OCI-M1 (cell line): ENCODE data around the gene BICC1.
A peak's percentile ranks its signal among the peaks of the same experiment; 100 is the strongest.

ENCODE experiments used
- DNase-seq: peaks from one replicate; lab custom pipeline; 2025; lab: John Stamatoyannopoulos, UW

The BICC1 gene

GRCh38 chr10:58647376-58648112, 134.9 kb downstream of the BICC1 start:
- no peak for DNase-seq

- no peak for DNase-seq
Observed at GRCh38 chr10:58648131-58648530, 135.5 kb downstream of the BICC1 start.

- DNase-seq = peak; percentile 81
Observed at GRCh38 chr10:58651040-58651439, 138.4 kb downstream of the BICC1 start.

DNA sequence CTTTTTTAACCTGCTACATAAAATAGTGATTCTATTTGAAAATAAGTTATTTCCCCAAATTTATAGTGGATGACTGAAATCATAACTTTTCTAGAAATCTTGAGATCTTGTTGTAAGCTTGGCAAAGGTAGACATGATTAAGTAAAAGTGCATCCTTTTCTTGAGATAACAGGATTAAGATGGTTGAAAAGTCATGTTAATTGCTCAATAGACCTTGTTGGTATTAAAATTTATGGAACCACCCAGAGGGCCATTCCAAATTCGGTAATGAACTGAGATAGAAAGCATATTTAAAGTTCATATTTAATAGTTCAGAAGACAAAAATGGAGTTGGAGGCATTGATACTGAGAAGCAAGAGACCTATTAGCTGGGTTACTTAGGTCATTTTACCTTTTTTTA, 139.1 kb downstream of the BICC1 start:
- no peak for DNase-seq

DNA sequence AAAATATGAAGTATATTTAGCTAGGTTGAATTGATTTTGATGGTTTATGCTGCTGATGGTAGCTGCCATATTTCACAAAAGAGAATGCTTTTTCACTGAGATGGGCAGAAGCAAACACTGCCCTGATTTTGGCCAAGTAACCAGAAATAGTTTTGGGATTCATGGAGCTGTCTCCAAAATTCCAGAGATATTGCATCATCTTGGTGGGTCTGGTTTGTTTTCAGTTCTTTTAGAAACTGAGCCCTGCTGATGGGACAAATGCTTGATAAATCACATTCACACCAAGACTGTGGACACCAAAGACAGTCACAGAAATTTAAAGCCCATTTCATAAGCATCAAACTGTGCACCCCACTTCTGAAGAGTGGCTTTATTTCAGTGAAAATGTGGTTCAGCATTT, 140.5 kb downstream of the BICC1 start:
- DNase-seq = no peak

- no peak for DNase-seq
Observed at GRCh38 chr10:58660575-58661255, 148.0 kb downstream of the BICC1 start.

DNA sequence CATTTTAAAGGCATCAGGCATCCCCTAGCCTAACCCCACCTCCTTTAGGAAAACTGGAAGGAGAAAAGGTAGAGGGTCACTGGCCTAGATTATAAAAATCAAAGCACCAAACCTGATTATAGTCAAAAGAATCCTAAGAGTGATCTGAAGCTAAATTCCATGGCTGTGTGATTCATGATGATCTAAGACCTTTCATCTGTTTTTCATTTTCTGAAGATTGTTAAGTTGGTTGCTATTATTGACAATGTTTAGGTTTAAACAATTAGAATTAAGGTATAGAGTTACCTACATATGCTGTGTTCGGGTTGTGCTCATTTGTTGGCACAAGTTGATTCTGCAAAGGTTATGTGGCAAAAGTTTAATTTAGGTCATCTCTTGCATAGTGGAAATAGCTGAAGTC, 148.7 kb downstream of the BICC1 start:
- no peak for DNase-seq

GRCh38 chr10:58661902-58662301, 149.2 kb downstream of the BICC1 start:
- DNase-seq = no peak

DNA sequence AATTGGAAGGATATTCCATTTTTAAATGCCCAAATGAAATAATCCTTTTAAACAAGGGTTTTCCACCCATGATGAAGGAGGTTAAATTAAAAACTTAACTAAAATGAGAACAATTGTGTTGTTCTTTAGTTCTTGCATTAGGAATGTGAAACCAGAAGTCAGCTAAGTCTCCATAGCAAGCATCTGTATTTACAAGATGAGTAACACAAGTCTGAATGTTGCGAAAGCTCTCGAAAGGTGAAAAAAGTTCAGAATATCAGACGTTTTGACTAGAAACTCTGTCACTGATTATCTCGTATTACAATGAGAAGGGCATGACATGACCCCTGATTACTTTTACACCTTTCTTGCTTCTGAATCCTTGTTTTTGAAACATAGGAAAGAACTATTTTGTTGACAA, 149.6 kb downstream of the BICC1 start:
- no peak for DNase-seq

DNA sequence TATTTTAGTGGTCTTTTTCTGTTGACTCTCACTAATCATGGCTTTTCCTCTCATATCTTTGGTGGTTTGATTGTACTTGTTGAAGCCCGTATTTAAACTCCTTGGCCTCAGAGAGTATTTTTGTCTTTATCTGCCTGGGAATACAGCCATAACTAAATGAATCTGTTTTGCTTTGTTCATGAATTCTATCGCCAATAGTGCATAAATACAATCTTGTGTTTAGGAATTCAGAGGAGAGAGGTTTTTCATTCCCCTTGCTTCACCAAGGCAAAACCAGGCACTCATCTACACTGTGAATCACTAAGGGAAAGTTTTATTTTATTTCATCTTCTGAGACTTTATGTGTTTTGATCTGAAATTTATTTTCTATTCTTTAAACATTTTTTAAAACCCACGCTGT, 152.7 kb downstream of the BICC1 start:
- no peak for DNase-seq

- DNase-seq = peak; percentile 53
Observed at GRCh38 chr10:58666024-58666423, 153.4 kb downstream of the BICC1 start.

GRCh38 chr10:58667658-58668310, 155.1 kb downstream of the BICC1 start:
- no peak for DNase-seq

GRCh38 chr10:58672845-58673244, 160.2 kb downstream of the BICC1 start:
- DNase-seq = no peak

GRCh38 chr10:58674251-58674650, 161.6 kb downstream of the BICC1 start:
- DNase-seq = no peak

GRCh38 chr10:58675321-58675720, 162.6 kb downstream of the BICC1 start:
- no peak for DNase-seq

- DNase-seq = no peak
Observed at GRCh38 chr10:58691528-58691927, 178.9 kb downstream of the BICC1 start.

GRCh38 chr10:58693919-58694318, 181.2 kb downstream of the BICC1 start:
- no peak for DNase-seq

GRCh38 chr10:58695022-58695421, 182.3 kb downstream of the BICC1 start:
- no peak for DNase-seq

GRCh38 chr10:58696736-58697135, 184.1 kb downstream of the BICC1 start:
- no peak for DNase-seq

GRCh38 chr10:58697691-58698090, 185.0 kb downstream of the BICC1 start:
- DNase-seq = no peak

- DNase-seq = no peak
Observed at GRCh38 chr10:58698777-58699356, 186.2 kb downstream of the BICC1 start.

DNA sequence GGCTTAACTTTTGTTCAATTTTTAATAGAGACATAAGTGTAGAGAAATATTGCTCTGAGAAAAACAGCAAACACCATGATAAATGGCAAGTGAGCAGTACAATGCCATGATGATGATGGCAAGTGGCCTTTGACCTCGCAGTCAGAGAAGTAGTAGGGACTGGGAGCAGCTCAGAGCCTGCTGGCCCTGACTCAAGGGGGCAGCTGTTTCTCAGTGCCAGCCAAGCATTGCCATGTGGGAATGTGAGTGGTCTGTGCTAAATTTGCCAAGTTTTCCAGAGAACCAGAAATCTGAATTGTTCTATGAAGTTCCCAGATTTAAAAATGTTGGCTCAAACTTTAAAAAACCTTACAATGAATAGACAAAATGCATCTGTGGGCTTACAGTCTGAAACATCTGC, 187.9 kb downstream of the BICC1 start:
- no peak for DNase-seq
